NCI-H82 treated with DMSO at 0.1 percent for 48 hours (cell line): ENCODE results near the gene PLCB2.

Experiments used
- DNase-seq: peaks from one replicate; lab custom pipeline; 2025; ENCODE audit not compliant: unreplicated experiment; lab: John Stamatoyannopoulos, UW

The PLCB2 gene

GRCh38 chr15:40252438-40253166, 55.1 kb downstream of the PLCB2 start:
- no peak for DNase-seq

GRCh38 chr15:40252141-40252437, 55.6 kb downstream of the PLCB2 start:
- no peak for DNase-seq

GRCh38 chr15:40251486-40252140, 56.1 kb downstream of the PLCB2 start:
- DNase-seq, result no peak

DNA sequence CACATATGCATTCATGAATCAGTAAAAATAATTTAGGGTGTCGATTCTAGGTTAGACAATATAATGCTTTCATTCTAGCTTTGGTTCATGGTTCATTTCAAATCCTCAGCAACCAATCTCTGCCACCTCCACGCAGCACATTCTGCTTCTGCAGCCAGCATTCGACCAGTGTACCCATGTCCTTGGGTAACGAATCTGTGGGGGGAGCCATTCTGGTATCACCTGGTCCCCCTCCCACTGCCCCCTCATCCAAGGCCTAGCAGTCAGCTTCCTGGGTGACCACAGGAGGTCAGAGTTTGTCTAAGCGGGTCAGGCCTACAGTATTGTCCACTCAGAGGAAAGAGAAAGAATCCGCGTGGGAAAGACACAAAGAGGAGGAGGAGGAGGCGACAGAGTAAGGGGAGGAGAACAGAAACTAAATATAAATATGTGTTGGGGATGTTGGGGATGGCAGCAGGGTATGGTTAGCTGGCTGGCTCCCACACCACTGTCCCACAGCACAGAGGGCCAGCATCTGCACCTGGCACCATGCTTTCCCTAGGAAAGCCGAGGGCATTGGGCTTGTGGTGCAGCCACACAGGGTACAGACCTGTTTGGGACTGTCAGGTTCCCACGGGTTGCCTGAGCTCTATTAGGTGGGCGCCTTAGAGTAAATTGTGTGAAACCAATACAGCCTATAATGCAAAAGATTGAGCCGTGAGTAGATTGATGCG, 56.8 kb downstream of the PLCB2 start:
- DNase-seq, result no peak

DNA sequence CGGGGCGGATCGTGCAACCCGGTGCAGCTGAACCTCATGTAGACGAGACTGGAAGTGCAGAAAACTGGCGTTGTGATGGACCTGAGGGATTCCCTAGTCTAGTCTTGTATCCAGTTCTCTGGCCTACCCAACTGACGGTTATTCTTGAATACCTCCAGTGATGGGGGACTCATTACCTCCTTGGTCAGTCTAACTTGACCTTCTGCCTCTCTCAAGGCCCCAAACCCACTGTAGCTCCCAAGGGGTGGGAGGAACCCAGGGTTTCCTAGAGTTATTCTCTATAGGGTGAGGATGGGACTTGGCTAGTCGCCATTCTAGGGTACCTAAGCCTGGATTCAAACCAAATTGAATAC, 57.5 kb downstream of the PLCB2 start:
- no peak for DNase-seq

DNA sequence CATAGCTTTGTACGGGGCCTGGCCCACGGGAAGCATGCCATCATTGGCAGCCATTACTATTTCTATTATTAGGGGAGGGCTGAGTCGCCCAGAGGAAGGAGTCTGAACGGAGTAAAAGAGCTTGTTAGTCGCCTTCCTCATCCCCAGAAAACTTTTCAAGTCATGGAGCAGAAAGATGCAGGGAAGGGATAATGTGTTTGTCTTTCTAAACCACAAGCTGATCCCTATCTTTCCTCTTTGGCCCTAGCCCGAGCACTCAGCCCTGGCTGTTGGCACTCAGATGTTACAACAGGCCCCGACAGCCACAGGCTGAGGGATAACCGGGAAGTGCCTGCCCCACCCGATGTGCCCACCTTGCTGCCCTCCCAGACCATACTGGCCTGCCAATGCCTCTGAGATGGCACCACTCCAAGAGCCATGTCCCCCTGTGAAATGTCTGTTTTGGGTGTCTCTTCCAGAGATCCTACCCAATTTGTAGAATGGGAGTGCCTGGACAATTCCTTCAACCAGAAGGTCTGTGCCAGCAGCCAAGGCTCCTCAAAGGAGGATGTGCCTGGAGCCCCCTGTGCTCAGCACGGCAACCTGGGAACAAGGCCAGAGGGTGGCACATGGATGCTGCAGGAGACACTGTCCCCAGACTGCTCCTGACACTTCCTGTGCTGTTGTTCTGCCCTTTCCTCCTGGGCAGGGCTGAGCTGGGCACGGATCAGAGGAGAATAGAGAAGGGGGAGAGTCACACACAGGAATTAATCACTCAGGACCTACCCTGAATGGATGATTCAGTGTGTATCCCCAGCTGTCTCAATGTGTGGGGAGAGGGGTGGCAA, 58.0 kb downstream of the PLCB2 start:
- no peak for DNase-seq

GRCh38 chr15:40248006-40248783, 59.5 kb downstream of the PLCB2 start:
- DNase-seq, result no peak

DNA sequence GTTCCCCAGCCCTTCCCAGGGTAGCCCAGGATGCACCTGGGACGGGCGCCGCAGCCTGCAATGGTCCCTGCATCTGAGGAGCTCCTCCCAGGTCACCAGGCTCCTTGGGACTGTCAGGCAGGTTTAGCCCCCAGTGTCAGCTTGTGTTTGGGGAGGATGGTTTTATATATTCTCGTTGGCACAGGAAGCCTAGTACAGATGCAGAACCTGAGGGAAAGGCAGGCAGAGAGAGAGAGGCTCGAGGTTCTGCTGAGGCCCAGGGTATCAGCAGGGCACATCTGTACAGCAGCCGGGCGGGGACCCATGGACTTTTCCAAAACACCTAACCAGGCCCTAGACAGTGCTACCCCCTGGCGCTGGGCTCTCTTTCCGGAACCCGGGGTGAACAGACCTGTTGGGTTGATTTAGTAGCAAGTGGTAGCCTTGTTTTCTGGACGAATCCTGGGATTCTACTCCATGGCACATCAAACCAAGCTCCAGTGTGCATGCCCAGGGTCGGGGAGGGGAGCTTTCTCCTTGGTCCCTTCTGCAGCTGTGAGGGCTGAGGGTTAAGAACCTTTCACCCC, 60.2 kb downstream of the PLCB2 start:
- no peak for DNase-seq

DNA sequence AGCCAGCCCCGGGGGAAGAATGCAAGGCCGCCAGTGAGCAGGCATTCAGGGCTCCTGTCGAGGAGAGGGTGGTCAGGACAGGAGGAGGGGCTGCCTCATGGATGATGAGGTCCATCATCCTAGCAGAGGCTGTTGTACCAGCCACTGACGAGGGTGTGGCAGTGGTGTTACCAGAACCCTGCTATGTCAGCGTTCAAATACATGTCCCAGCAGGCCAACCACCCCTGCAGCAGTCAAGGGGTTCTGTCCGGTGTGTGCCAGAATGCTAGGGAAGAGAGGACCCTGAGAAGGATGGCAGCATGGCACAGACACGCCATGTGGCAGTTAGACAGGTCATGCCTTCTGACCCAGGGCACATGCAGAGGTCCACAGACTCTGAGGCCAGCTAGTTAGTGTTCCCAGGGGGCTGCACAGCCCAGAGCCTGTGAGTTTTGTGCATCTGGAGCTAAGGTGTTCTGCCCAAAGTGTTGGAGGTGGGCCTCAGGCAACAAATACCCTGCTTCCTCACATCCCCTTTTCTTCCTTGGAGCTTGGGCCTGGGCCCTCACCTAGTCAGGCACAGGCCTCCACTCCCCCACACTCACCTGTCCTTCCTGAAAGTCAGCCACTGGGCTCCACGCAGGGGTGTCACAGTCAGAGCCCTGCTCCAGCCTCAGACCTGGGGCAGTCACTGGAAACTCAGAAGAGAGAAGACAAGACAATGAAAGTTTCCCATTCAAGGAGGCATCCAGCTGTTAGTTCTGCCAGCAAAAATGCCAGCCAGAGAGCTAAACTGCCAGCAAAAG, 61.0 kb downstream of the PLCB2 start:
- DNase-seq, result no peak

DNA sequence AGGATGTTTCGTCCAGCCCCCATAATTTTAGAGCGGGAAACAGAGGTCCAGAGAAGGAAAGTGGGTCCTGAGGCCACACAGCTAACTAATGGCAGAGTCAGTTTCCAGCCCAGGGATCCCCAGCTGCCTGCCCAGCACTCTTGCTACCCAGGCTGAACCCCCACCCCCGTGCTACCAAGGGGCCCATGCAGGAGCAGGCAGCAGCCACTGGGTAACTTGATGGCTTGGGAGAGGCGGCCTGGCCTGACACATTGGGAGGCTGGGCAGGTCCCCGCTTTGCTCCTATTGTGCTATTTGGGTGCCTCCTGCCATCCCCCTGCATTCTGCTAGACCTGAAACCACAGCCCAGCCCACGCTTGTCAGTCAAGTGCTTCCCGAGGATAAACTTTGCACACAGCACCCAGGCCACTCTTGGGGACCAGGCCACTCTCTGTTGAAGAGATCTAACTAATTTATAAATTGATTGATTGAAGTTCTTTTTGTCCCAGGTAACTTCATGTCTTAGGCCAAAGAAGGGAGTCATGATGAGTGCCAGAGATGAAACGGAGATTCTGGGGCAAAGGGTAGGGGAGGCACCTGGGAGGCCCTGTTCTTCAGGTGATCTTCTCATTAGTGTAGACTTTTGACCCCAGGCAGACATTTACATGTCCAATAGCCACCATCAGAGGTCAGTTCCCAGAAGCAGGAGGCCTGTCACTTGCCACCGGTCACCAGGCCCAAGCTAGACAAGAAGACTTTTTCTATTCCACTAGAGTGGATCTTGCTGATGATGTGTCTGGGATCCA, 61.9 kb downstream of the PLCB2 start:
- DNase-seq, result no peak

DNA sequence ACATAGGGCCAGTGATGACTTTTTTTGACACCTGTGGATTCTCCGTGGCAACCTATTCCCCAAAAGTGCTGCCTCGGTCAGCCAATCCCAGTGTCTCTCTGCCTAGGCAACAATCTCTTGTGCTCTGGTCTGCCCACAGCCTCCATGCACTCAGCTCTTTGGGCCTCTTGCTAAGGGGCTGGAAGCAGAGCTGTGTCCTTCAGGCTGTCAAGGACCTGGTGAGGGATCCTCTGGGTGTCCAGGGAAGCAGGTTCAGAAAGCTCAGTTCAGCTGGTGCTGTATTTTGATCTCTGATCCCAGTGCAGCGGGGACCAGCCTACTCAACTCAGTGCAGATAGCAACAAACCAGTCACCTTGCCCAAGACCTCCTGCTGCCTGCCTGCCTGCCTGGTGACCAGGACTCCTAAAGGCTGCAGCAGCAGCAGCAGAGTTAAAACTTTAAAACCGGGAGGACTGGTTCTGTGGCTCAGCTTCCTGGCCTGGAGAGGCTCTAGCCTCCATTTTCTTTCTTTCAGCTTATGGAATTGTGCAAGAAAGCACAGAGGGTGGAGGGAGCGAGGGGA, 62.7 kb downstream of the PLCB2 start:
- DNase-seq, result no peak

DNA sequence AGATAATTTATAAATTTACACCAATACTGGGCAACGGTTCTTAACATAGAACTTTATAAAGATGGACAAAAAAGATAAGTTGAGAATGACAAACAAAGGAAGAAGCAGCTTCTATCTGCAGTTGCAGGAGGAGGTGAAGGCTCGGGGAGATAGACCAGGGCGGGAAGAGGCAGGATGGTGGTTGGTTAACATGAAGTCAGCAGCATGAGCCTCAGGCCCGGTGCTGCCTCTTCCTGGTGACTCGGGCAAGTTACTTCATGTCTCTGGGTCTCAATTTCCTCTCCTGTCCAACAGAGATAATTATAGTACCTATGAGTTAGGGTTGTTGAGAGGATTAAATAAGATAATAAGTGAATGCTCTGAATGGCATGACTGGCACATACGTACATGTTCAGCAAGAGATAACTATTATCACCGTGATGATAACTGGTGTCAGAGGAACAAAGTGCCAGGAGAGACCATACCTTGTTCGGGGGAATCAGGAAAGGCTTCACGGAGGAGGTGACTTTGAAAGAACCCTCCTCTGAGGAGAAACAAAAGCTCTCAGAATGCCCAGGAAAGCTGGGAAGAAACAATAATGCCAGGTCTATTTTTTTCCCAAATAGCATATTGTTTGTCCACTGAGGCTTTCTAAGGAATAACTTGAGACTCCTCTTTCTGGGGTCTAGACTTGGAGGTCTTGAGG, 64.5 kb downstream of the PLCB2 start:
- no peak for DNase-seq

DNA sequence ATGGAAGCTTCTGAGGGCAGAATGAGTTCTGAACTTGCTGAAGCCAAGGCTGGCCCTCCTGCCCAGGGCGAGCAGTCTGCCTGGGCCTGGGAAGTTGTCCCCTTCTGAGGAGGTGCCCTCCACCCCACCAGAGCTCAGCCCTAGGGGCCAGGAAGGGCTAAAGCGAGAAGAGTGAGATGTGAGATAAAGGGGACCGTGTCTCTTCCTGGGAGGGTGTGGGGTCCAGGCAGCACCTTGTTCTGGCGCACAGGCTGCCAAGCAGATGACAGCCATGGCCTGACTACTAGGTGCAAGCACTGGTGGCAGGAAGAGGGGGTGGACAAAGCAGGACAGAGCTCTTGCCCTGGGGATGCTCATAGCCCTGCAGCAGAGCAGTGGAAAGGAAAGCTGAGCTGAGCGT, 65.1 kb downstream of the PLCB2 start:
- no peak for DNase-seq

- DNase-seq, result no peak
These were observed 65.5 kb downstream of the PLCB2 start for GRCh38 chr15:40242213-40242599.

DNA sequence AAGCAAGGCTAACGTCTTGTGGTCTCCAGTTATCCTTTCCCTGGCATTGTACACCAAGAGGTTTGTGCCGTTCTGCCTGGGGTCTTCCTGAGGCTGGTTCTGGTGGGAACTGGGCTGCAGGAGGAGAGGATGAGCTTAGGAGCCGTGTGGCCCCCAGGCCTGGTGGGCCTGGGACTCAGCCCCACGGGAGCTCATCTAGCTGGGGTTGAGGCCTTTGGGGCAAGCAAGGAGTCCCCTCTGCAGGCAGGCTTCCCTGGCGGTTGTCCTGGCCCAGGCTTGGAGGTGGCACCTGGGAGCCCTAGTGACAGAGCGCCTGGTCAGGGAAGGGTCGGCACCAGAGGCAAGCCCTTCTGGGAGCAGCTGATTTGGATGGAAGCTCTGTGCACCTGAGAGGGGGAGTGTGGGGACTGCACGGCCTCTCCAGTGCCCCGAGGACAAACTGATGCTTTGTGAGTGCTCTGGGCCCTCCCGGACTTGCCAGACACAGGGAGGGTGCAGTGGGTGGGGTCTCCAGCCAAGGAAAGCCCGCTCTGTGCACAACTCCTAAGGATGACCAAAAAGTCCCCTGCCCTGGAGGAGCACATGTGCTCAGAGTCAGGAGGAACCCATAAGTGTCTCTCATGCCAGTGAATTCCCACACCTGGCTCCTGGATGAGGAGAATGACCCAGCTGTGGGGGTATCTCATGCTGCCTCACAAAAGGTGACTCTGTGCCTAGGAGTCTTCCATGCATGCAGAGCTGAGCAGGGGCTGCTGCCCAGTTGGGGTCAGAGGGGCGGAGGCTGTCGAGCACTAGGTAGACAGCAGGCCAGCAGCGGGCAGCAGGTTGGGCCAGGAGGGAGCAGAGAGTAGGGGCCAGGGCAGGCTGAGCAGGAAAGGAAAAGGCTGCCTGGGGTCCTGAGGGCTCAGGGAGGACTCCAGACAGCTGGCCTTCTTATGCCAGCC, 66.2 kb downstream of the PLCB2 start:
- no peak for DNase-seq

DNA sequence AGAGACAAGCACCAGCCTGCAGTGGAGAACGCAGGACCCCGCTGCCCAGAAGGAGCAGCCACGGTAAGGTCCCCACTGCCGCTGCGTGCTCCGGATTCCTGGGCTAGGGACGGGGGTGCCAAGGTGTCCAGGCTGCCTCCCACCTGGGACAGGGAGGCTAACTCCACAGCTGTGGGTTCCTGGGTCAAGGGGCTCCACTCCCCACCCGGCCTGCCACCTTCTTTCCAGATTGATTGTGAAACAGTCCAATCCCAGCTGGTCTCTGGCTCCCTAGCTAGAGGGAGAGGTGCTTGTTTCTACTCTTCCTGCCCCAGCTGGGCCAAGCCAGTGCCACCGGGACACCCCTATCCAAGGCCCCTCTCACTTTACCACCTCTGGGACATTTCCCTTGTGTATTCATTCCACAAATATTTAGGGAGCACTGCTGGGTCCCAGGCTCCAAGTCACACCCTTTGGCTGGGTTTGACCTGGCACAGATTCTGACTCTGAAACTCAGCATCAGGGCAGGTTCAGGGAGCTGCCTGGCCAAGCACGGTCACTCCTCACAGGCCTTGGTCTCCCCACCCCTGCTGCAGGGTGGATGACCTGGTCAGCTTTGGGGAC, 67.0 kb downstream of the PLCB2 start:
- DNase-seq, result no peak
